Neuron (in vitro differentiated cells): Measurements from ENCODE around the gene BRD1.

Experiments used
- H2AFZ ChIP-seq: one replicate; pipeline ENCODE4 v1.6.1; 2013; ENCODE audit warnings: low read depth, mild to moderate bottlenecking, inconsistent platforms, low read length, moderate library complexity
- H3K27me3 ChIP-seq: one replicate; pipeline ENCODE4 v1.6.1; 2013; ENCODE audit warnings: low read length; ENCODE audit not compliant: insufficient read depth
- H3K36me3 ChIP-seq: one replicate; pipeline ENCODE4 v1.6.1; 2013; ENCODE audit warnings: low read length; ENCODE audit not compliant: insufficient read depth
- H3K4me1 ChIP-seq: one replicate; pipeline ENCODE4 v1.6.1; 2013; ENCODE audit warnings: low read length; ENCODE audit not compliant: insufficient read depth
- H3K4me3 ChIP-seq: 2 replicates; pipeline ENCODE4 v1.5.1; 2013; ENCODE audit warnings: mild to moderate bottlenecking, low read length, moderate library complexity
- H3K9me3 ChIP-seq: one replicate; pipeline ENCODE4 v1.6.1; 2013; ENCODE audit warnings: low read length

Gene BRD1

DNA sequence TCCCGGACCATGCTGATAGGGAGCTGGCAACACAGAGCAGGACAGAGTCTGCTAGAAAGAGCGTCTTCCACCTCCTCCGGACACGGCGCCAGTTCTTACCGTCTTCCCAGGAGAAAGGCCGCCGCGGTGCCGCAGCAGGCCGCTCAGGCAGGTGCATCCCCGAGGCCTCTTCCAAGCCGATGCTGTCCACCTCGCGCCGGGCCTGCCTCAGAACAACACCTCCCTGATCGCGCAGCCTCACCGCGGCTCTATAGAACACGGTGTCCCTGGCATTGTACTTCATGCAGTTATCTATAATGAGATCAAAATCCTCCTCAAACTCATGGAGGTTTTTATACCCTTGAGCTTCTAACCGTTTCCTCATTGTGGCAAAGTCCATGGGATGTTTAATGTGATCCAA, 30.0 kb downstream of the BRD1 start:
- no peaks in the 10 kb centered on the region for H3K4me1 ChIP-seq
- H3K4me3 ChIP-seq = no peak overlapping the region
- H3K27me3 ChIP-seq = no peaks in the 10 kb centered on the region
- H3K9me3 ChIP-seq = no peaks in the 10 kb centered on the region
- H2AFZ ChIP-seq = no peak overlapping the region
- peaks cover 83% of the 10 kb centered on the region for H3K36me3 ChIP-seq

GRCh38 chr22:49796596-49797270, 30.9 kb downstream of the BRD1 start:
- Histone ChIP-seq H2AFZ (no peak overlapping the region), H3K4me3 (no peak overlapping the region), H3K9me3 (no peaks in the 10 kb centered on the region), H3K4me1 (no peaks in the 10 kb centered on the region), H3K27me3 (no peaks in the 10 kb centered on the region), H3K36me3 (peaks cover 88% of the 10 kb centered on the region)

- Histone ChIP-seq H3K36me3 (peaks cover 93% of the 10 kb centered on the region), H3K4me1 (no peaks in the 10 kb centered on the region), H3K27me3 (no peaks in the 10 kb centered on the region), H3K9me3 (no peaks in the 10 kb centered on the region), H3K4me3 (no peak overlapping the region), H2AFZ (no peak overlapping the region)
Measured at GRCh38 chr22:49795521-49795920, 32.2 kb downstream of the BRD1 start.

GRCh38 chr22:49793871-49794270, 33.8 kb downstream of the BRD1 start:
- Histone ChIP-seq H3K36me3 (peaks cover 90% of the 10 kb centered on the region), H3K4me3 (no peak overlapping the region), H3K4me1 (no peaks in the 10 kb centered on the region), H2AFZ (no peak overlapping the region), H3K27me3 (no peaks in the 10 kb centered on the region), H3K9me3 (no peaks in the 10 kb centered on the region)

GRCh38 chr22:49793296-49793695, 34.4 kb downstream of the BRD1 start:
- Histone ChIP-seq H3K36me3 (peaks cover 88% of the 10 kb centered on the region), H3K4me1 (no peaks in the 10 kb centered on the region), H3K27me3 (no peaks in the 10 kb centered on the region), H2AFZ (no peak overlapping the region), H3K4me3 (no peak overlapping the region), H3K9me3 (no peaks in the 10 kb centered on the region)

DNA sequence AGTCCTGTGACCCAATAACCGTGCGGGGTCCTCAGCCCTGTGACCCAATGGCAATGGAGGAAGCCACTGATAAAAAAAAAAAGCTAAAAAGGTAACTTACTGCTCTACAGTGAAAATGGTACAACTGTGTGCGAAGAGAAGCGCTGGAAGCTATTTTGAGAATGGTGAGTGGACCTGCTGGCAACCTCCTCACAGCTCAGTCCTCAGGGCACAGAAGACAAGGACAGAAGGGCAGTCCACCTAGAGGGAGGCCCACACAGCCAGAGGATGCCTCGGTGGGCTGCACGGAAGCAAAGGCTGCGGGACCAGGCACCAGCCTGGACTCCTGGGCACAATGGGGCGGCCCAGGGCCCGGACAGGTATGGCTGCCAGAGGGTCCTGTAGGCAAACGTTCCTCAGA, 35.6 kb downstream of the BRD1 start:
- Histone ChIP-seq H3K4me1 (no peaks in the 10 kb centered on the region), H3K36me3 (peaks cover 88% of the 10 kb centered on the region), H3K4me3 (no peak overlapping the region), H2AFZ (no peak overlapping the region), H3K27me3 (no peaks in the 10 kb centered on the region), H3K9me3 (no peaks in the 10 kb centered on the region)

GRCh38 chr22:49791682-49792081, 36.0 kb downstream of the BRD1 start:
- Histone ChIP-seq H3K36me3 (peaks cover 88% of the 10 kb centered on the region), H2AFZ (no peak overlapping the region), H3K4me1 (no peaks in the 10 kb centered on the region), H3K27me3 (no peaks in the 10 kb centered on the region), H3K9me3 (no peaks in the 10 kb centered on the region), H3K4me3 (no peak overlapping the region)

DNA sequence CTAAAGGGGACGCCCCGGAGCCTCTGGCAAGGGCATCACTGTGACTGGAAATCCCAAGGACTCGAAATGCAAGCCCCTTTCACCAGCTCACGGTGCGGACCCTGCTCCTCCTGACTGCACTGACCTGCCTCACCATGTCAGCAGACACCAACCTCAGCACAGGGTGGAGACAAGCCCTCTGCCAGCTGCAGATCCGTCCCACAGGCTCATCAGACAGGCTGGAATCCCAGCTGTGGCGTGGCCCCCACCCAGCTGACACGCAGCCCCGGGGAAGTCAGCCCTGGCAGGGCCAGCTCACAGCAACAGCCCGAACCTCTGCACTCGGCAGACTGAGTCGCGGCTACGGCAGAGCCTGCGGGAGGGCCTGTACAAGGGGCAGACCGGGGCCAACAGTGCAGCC, 36.8 kb downstream of the BRD1 start:
- Histone ChIP-seq H2AFZ (no peak overlapping the region), H3K4me1 (no peaks in the 10 kb centered on the region), H3K27me3 (no peaks in the 10 kb centered on the region), H3K4me3 (no peak overlapping the region), H3K9me3 (no peaks in the 10 kb centered on the region), H3K36me3 (peaks cover 90% of the 10 kb centered on the region)

DNA sequence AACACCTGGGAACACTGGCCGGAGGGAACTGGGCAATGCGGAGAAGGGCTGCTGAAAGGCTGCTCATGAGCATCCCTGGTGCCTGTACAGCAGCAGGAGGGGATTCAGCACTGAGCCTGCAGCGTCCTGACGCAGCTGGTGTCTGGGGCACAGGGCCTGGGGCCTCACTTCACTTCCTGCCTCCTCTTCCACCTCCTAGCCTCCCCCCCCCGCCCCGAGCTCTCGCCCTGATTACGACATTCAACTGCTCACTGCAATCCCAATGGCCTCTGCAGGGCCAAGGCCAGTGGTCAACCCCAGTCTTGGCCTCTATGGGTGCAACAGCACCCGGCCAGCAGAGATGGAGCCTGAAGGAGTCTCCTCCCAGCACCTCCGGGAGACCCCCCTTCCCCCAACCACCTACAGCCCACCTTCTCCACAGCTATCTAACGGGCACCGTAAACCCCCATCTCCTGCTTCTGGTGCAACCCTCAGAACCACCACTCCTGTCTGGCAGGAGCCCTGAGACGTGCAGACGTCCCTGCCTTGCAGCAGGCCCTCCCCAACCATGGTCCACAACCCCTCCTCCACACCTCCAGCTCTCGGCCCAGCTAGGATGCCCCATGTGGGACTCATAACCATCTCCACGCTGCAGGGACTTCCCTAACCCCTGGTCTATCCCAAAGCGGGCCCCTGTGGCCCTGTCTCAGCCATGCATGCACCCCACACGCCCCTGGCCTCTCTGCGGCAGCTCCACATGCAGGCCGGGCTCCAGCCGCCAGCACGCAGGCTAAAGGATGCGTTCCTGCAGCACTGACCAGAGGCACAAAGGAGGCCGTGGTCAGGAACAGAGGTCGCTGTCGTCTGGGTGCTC, 38.2 kb downstream of the BRD1 start:
- Histone ChIP-seq H2AFZ (no peak overlapping the region), H3K4me3 (no peak overlapping the region), H3K27me3 (no peaks in the 10 kb centered on the region), H3K36me3 (peaks cover 89% of the 10 kb centered on the region), H3K9me3 (no peaks in the 10 kb centered on the region), H3K4me1 (no peaks in the 10 kb centered on the region)

DNA sequence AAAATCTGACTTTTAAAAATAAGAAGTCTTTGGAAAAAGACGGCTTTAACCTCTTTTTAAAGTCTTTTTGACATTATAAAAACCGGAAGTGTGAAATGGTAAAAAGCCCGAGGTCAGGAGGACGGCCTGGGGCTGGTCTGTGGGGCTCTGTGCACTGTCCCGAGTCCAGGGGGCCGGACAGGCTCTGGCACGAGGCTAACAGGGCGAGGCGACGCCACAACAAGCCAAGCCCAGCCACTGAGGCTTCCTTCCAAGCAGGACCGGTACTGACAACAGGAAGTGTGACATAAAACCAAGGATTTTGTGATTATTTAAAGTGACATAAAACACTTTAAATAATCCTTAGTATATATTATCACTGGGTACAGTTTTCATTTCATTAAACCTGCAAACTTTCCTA, 39.2 kb downstream of the BRD1 start:
- Histone ChIP-seq H3K36me3 (peaks cover 87% of the 10 kb centered on the region), H3K9me3 (no peaks in the 10 kb centered on the region), H2AFZ (no peak overlapping the region), H3K27me3 (no peaks in the 10 kb centered on the region), H3K4me3 (no peak overlapping the region), H3K4me1 (no peaks in the 10 kb centered on the region)

GRCh38 chr22:49787861-49788260, 39.8 kb downstream of the BRD1 start:
- no peak overlapping the region for H2AFZ ChIP-seq
- H3K36me3 ChIP-seq = peaks cover 87% of the 10 kb centered on the region
- H3K27me3 ChIP-seq = no peaks in the 10 kb centered on the region
- no peaks in the 10 kb centered on the region for H3K9me3 ChIP-seq
- H3K4me1 ChIP-seq = no peaks in the 10 kb centered on the region
- no peak overlapping the region for H3K4me3 ChIP-seq

DNA sequence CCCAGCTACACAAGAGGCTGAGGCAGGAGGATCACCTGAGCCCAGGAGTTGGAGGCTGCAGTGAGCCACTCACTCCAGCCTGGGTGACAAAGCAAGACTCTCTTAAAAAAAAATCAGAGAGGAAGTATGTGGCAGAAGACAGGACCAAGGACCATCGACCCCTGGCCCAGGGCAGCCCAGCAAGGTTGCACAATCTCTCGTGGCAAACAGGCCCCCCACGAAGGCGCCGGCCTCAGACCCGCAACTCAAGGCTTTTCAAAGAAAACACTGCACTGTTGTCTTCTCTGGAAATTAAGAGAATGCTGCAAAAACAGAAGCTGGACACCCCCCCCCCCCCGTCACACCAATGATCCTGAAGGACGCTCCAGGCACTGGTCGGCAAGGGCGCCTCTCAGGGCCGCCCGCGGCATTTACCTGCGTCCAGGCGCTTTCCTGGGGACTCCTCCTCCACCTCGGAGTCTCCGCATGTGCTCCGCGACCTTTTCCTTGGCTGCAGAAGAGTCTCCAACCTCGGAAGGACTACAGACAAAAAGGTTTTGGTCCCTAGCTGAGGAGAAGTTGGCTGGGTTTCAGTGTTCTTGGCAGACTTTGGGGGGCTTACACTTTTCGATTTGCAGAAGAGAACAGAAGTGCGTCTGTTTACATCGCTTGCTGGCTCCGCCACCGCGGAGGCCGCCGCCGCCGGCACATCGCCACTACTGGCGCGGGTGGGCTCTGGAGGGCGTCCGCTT, 40.5 kb downstream of the BRD1 start:
- H3K36me3 ChIP-seq = peaks cover 81% of the 10 kb centered on the region
- H3K4me1 ChIP-seq = no peaks in the 10 kb centered on the region
- H3K9me3 ChIP-seq = no peaks in the 10 kb centered on the region
- H3K27me3 ChIP-seq = no peaks in the 10 kb centered on the region
- no peak overlapping the region for H2AFZ ChIP-seq
- no peak overlapping the region for H3K4me3 ChIP-seq

- peaks cover 76% of the 10 kb centered on the region for H3K36me3 ChIP-seq
- H3K4me3 ChIP-seq = no peak overlapping the region
- no peaks in the 10 kb centered on the region for H3K27me3 ChIP-seq
- H3K4me1 ChIP-seq = no peaks in the 10 kb centered on the region
- no peak overlapping the region for H2AFZ ChIP-seq
- H3K9me3 ChIP-seq = no peaks in the 10 kb centered on the region
Measured at GRCh38 chr22:49785841-49786471, 41.7 kb downstream of the BRD1 start.
